Ovary (tissue), 9 donors: Measurements from ENCODE around the gene CHCHD6. TPM values are rescaled to one million over a fixed set of nuclear protein-coding genes. Genes with fewer than 3 reads are reported as not detected.

Source experiments
- DNase-seq, 5 donors: peaks; one replicate each; pipeline ENCODE4 v3.0.0-alpha.2; 2019 to 2020
- H3K27ac ChIP-seq, 2 donors: fragments of 200-600 bp; one replicate each; pipeline versions ENCODE4 v1.5.1 to v1.8.0; 2019 to 2022
- H3K27me3 ChIP-seq: fragments of 200-600 bp; one replicate; pipeline ENCODE4 v1.8.0; 2022
- H3K36me3 ChIP-seq: fragments of 200-600 bp; sonication (generic); one replicate; pipeline ENCODE4 v1.5.1; 2019
- H3K4me1 ChIP-seq: one replicate; pipeline ENCODE4 v1.8.1; 2013; ENCODE audit warnings: mild to moderate bottlenecking, moderate library complexity; ENCODE audit not compliant: insufficient read depth
- H3K4me3 ChIP-seq: fragments of 200-600 bp; sonication (generic); one replicate; pipeline ENCODE4 v1.5.1; 2017
- H3K9me3 ChIP-seq, 2 donors: fragments of 200-600 bp in 1 of 2; sonication (generic) in 1 of 2; one replicate each; pipeline versions ENCODE4 v1.5.1 to v1.8.1; 2013 to 2019; ENCODE audit warnings: mild to moderate bottlenecking in 1 of 2, moderate library complexity in 1 of 2
- CTCF ChIP-seq, 3 donors: fragments of 450-650 bp in 2 of 3; fragments of 200-600 bp in 1 of 3; IDR thresholded peaks; one replicate each; pipeline versions ENCODE4 v1.5.1 to v1.8.0; 2016 to 2022; ENCODE audit warnings: antibody characterized with exemption in 3 of 3, mild to moderate bottlenecking in 1 of 3
- EP300 ChIP-seq: sonication (generic); formaldehyde crosslinking; IDR thresholded peaks from one replicate; pipeline ENCODE4 v1.6.1; 2017; ENCODE audit warnings: antibody characterized with exemption
- POLR2A ChIP-seq: fragments of 450-650 bp; IDR thresholded peaks from one replicate; pipeline ENCODE4 v1.6.1; 2017; ENCODE audit warnings: antibody characterized with exemption, mild to moderate bottlenecking, moderate library complexity
- WGBS, 3 donors: extraction: QIAGEN DNeasy Blood & Tissue Kit in 1 of 3; methylation state at CpG; one replicate each; pipeline versions ENCODE4 v1.1.5 to v1.1.7; 2013 to 2017; 5-methylcytosine and 5-hydroxymethylcytosine counted together
- intact Hi-C, 4 donors: fragments of 100-400 bp; cut with DNase I; formaldehyde crosslinking; loops; one replicate each; pipeline versions ENCODE4 v1.11.0 to v1.15.1; 2022 to 2023
- polyA plus RNA-seq, 2 donors: library from polyadenylated mRNA; stranded (reverse); fragments of 200-250 nt in 1 of 2; fragments of 350-450 nt in 1 of 2; fragmentation: Illumina TruSeq in 1 of 2; extraction: RNeasy Lipid Tissue Mini Kit (QIAGEN cat#74804) in 1 of 2; gene quantifications; one replicate each; pipeline ENCODE4 v1.2.3, GENCODE V29; 2013 to 2014
- total RNA-seq, 7 donors: library from RNA; depleted of rRNA in 2 of 7; stranded (reverse); fragments of >200 nt in 2 of 7; fragmentation: NEBNext Ultra II Directional in 3 of 7; extraction: Animal tissue kit (Norgen Biotek cat#: 25700) in 3 of 7; gene quantifications; one replicate each; pipeline versions ENCODE4 v1.1.0 to v1.2.4, GENCODE V29; 2016 to 2023
- donor health status: DM: no; HTN: no; CAD: no; lungs with moderate emphysema.
- donor health status: DM: no; HTN: no; CAD: no.
- donor health status: Bipolar disorder and iron deficiency.
- donor health status: DM: yes; HTN: yes; CAD: no.
- donor health status: DM: no; HTN: no; CAD: no.
- donor health status: DM: yes; HTN: yes; CAD: no.

The CHCHD6 gene
- total and polyA plus RNA-seq, 9 donors, result 8.5 to 24.6 (median 19.5) TPM

- DNase-seq, result no peak
- Histone ChIP-seq H3K9me3 (no peaks in the 10 kb centered on the region), H3K27ac (no peak overlapping the region), H3K4me3 (no peak overlapping the region), H3K36me3 (no peaks in the 10 kb centered on the region), H3K27me3 (no peaks in the 10 kb centered on the region), H3K4me1 (no peaks in the 10 kb centered on the region)
- TF ChIP-seq EP300, result no peak
- TF ChIP-seq POLR2A, result no peak
- TF ChIP-seq CTCF (IDR thresholded peaks at IDR 0.05), result no peak
- 74 to 83% (median 80%) methylated on average over 13 of the region's 13 CpGs for WGBS, 3 donors
- intact Hi-C loops, result loop anchor here in 3 of 4 donors (5.0 to 10.0 kb wide), 6 partner anchors 304 to 869 kb away; partner anchors contain the start of gene PLXNA1 (in 2 of the 3)
Observed at GRCh38 chr3:126677862-126678503, 26.1 kb upstream of the CHCHD6 start.

- no peak for TF ChIP-seq CTCF (IDR thresholded peaks at IDR 0.05)
- no peak for TF ChIP-seq POLR2A
- TF ChIP-seq EP300, result no peak
- no peaks in the 10 kb centered on the region for H3K4me1 ChIP-seq
- no peaks in the 10 kb centered on the region for H3K9me3 ChIP-seq
- no peak overlapping the region for H3K4me3 ChIP-seq
- no peaks in the 10 kb centered on the region for H3K36me3 ChIP-seq
- no peak overlapping the region for H3K27ac ChIP-seq
- DNase-seq, result no peak
- H3K27me3 ChIP-seq, result no peaks in the 10 kb centered on the region
- intact Hi-C loops, result loop anchor here in 3 of 4 donors (5.0 to 10.0 kb wide), 6 partner anchors 303 to 868 kb away; partner anchors contain the start of gene PLXNA1 (in 2 of the 3)
- WGBS, 3 donors, result 27 to 33% (median 30%) methylated on average over 30 of the region's 30 CpGs
Observed at GRCh38 chr3:126678693-126679317, 25.2 kb upstream of the CHCHD6 start.

- H3K27ac ChIP-seq, result no peak overlapping the region
- no peaks in the 10 kb centered on the region for H3K9me3 ChIP-seq
- no peak overlapping the region for H3K4me3 ChIP-seq
- peak; percentile 75 to 90 (median 85) for DNase-seq
- intact Hi-C loops, result loop anchor here in 3 of 4 donors (5.0 to 10.0 kb wide), 6 partner anchors 303 to 868 kb away; partner anchors contain the start of gene PLXNA1 (in 2 of the 3)
- H3K27me3 ChIP-seq, result no peaks in the 10 kb centered on the region
- no peaks in the 10 kb centered on the region for H3K36me3 ChIP-seq
- 2 to 3% (median 2%) methylated on average over 20 of the region's 20 CpGs for WGBS, 3 donors
- TF ChIP-seq EP300, result no peak
- TF ChIP-seq CTCF (IDR thresholded peaks at IDR 0.05), result peak; percentile 86 to 90 (median 87)
- no peaks in the 10 kb centered on the region for H3K4me1 ChIP-seq
Observed at GRCh38 chr3:126679318-126679751, 24.7 kb upstream of the CHCHD6 start.

- Histone ChIP-seq H3K36me3 (no peaks in the 10 kb centered on the region), H3K4me1 (no peaks in the 10 kb centered on the region), H3K4me3 (no peak overlapping the region), H3K9me3 (no peaks in the 10 kb centered on the region), H3K27me3 (no peaks in the 10 kb centered on the region), H3K27ac (no peak overlapping the region)
- DNase-seq, result no peak
- intact Hi-C loops, result loop anchor here (5.0 to 10.0 kb wide), 10 partner anchors 65 to 867 kb away; partner anchors contain the start of gene PLXNA1 (in 2 of the 4)
- TF ChIP-seq POLR2A (no peak), EP300 (no peak), CTCF (IDR thresholded peaks at IDR 0.05) (no peak)
- WGBS, 3 donors, result 83 to 90% (median 88%) methylated on average over 11 of the region's 11 CpGs
Observed at GRCh38 chr3:126679831-126680666, 24.0 kb upstream of the CHCHD6 start.
